ENCODE results near the gene HBM.

GRCh38 chr16:180681-181564, 15.1 kb downstream of the HBM start:
- TF ChIP-seq CTCF (IDR thresholded peaks at IDR 0.05; ENCODE audit: poor library complexity) (no peak), EZH2 (IDR thresholded peaks at IDR 0.05; ENCODE audit: borderline replicate concordance) (no peak)

Data from hepatocyte (in vitro differentiated cells).